ENCODE measurements around the gene FTH1. TPM values are rescaled to one million over a fixed set of nuclear protein-coding genes. Genes with fewer than 3 reads are reported as not detected.

The FTH1 gene
- polyA plus RNA-seq, 1 of the 3 experiments (the other 2 are of a cell fraction): 1,229 TPM

GRCh38 chr11:61962213-61963015, 5.0 kb downstream of the FTH1 start:
- ChIA-PET POLR2A (interaction anchor here (0.6 to 3.0 kb wide), 5 partner anchors 12 to 120 kb away, joined by 3 to 18 read pairs (median 3); partner anchors contain the start of gene BEST1), CTCF (interaction anchor here (1.4 to 11.7 kb wide), 6 partner anchors 12 to 146 kb away, joined by 4 to 64 read pairs (median 12); partner anchors contain the start of gene BEST1)
- H3K27ac ChIP-seq (ENCODE audit: low read depth in 2 of 2, low read length in 1 of 2): peak overlapping the region in 1 of 2 experiments; percentile 13; a peak in 1 of 4 replicates
- peaks cover 31 to 34% of the 10 kb centered on the region in 2 experiments for H3K36me3 ChIP-seq (replicated peaks in 1 of 2; ENCODE audit: control insufficient read depth in 1 of 2, insufficient read depth in 2 of 2, low read length in 1 of 2)
- 79% methylated on average over 12 of the region's 12 CpGs for WGBS (ENCODE audit: low lambda C conversion rate)
- peaks cover 38% of the 10 kb centered on the region for H3F3A ChIP-seq (replicated peaks; ENCODE audit: insufficient read depth)
- peaks cover 32% of the 10 kb centered on the region for H3K79me2 ChIP-seq (ENCODE audit: insufficient read depth)
- peaks cover 44% of the 10 kb centered on the region for H4K20me1 ChIP-seq (ENCODE audit: insufficient read depth)
- H3K4me2 ChIP-seq: no peak overlapping the region
- no peaks in the 10 kb centered on the region for H3K9me2 ChIP-seq
- H3K27me3 ChIP-seq (ENCODE audit: insufficient read depth): no peaks in the 10 kb centered on the region
- no peak overlapping the region for H2AFZ ChIP-seq (ENCODE audit: low read depth)
- no peak overlapping the region for H3K9ac ChIP-seq
- no peak overlapping the region for H3K4me3 ChIP-seq (ENCODE audit: low read depth in 2 of 2, low read length in 1 of 2)
- peaks cover 14 to 15% of the 10 kb centered on the region in 2 experiments for H3K4me1 ChIP-seq (ENCODE audit: control insufficient read depth in 1 of 2, insufficient read depth in 2 of 2, low read depth in 1 of 2, low read length in 1 of 2)
- DNase-seq: no peak
- H3K9me3 ChIP-seq: no peaks in the 10 kb centered on the region
- TF ChIP-seq USF2 (IDR thresholded peaks at IDR 0.05; ENCODE audit: borderline replicate concordance, low read depth, low read length) (no peak), CTCF (IDR thresholded peaks at IDR 0.05) (no peak), SMC3 (IDR thresholded peaks at IDR 0.05; ENCODE audit: low read depth, low read length) (no peak), ELF1 (IDR thresholded peaks at IDR 0.05) (no peak), SIN3A (IDR thresholded peaks at IDR 0.05; ENCODE audit: borderline replicate concordance, low read depth, low read length) (0 out of 2 replicates have a peak, but pooled peaks have one; percentile 10), NRF1 (IDR thresholded peaks at IDR 0.05; ENCODE audit: low read depth, low read length) (no peak), POLR2AphosphoS5 (IDR thresholded peaks at IDR 0.05; ENCODE audit: low read depth, low read length) (0 out of 2 replicates have a peak, but pooled peaks have one; percentile 47), FOXM1 (IDR thresholded peaks at IDR 0.05; ENCODE audit: low read depth) (no peak)

- no peak overlapping the region for H3K4me2 ChIP-seq
These were observed 5.7 kb downstream of the FTH1 start for GRCh38 chr11:61961570-61962212.

More at GRCh38 chr11:61961570-61962212, 5.7 kb downstream of the FTH1 start:
- Histone ChIP-seq H3K79me2 (ENCODE audit: insufficient read depth) (peaks cover 25% of the 10 kb centered on the region), H3K4me3 (ENCODE audit: low read depth in 2 of 2, low read length in 1 of 2) (no peak overlapping the region), H3K4me1 (ENCODE audit: control insufficient read depth in 1 of 2, insufficient read depth in 2 of 2, low read depth in 1 of 2, low read length in 1 of 2) (peaks cover 14 to 15% of the 10 kb centered on the region in 2 experiments), H3K27me3 (ENCODE audit: insufficient read depth) (no peaks in the 10 kb centered on the region), H3K9me2 (no peaks in the 10 kb centered on the region), H3K27ac (ENCODE audit: low read depth in 2 of 2, low read length in 1 of 2) (no peak overlapping the region; a peak in 1 of 4 replicates), H2AFZ (ENCODE audit: low read depth) (no peak overlapping the region), H3F3A (replicated peaks; ENCODE audit: insufficient read depth) (peaks cover 36% of the 10 kb centered on the region), H4K20me1 (ENCODE audit: insufficient read depth) (peaks cover 38% of the 10 kb centered on the region), H3K9ac (no peak overlapping the region), H3K36me3 (replicated peaks in 1 of 2; ENCODE audit: control insufficient read depth in 1 of 2, insufficient read depth in 2 of 2, low read length in 1 of 2) (peaks cover 31 to 34% of the 10 kb centered on the region in 2 experiments), H3K9me3 (no peaks in the 10 kb centered on the region)
- WGBS (ENCODE audit: low lambda C conversion rate): 93% methylated on average over 8 of the region's 8 CpGs
- POLR2A ChIA-PET: interaction anchor here (1.2 to 3.0 kb wide), 2 partner anchors 12 to 62 kb away, joined by 3 to 18 read pairs; partner anchors contain the start of gene BEST1
- TF ChIP-seq NFIC (IDR thresholded peaks at IDR 0.05; ENCODE audit: borderline replicate concordance): no peak
- no peak for TF ChIP-seq NRF1 (IDR thresholded peaks at IDR 0.05; ENCODE audit: low read depth, low read length)
- no peak for TF ChIP-seq USF2 (IDR thresholded peaks at IDR 0.05; ENCODE audit: borderline replicate concordance, low read depth, low read length)
- no peak for TF ChIP-seq GABPA (IDR thresholded peaks at IDR 0.05; ENCODE audit: low read depth)
- no peak for TF ChIP-seq GATA2 (CRISPR knock-in tag; IDR thresholded peaks at IDR 0.05)
- no peak for TF ChIP-seq ELF1 (IDR thresholded peaks at IDR 0.05)
- no peak for TF ChIP-seq TCF12 (IDR thresholded peaks at IDR 0.05)
- no peak for TF ChIP-seq TEAD4 (IDR thresholded peaks at IDR 0.05; ENCODE audit: borderline replicate concordance, insufficient read depth)
- TF ChIP-seq SMC3 (IDR thresholded peaks at IDR 0.05; ENCODE audit: low read depth, low read length): no peak
- no peak for TF ChIP-seq EZH2phosphoT487 (IDR thresholded peaks at IDR 0.05; ENCODE audit: borderline replicate concordance, low read depth)
- no peak for TF ChIP-seq ZBTB33 (IDR thresholded peaks at IDR 0.05; ENCODE audit: borderline replicate concordance, low read depth)
- no peak for DNase-seq
- CTCF ChIA-PET: interaction anchor here (2.2 to 11.7 kb wide), 4 partner anchors 12 to 120 kb away, joined by 7 to 64 read pairs (median 28); partner anchors contain the start of gene BEST1
